ENCODE data around the gene TMEM212. TPM values are rescaled to one million over a fixed set of nuclear protein-coding genes. Genes with fewer than 3 reads are reported as not detected.
"Not testable (repeated sequence)": the region's sequence is repeated elsewhere in the genome, so short reads cannot be mapped to it uniquely, and the experiment has no call there.

TMEM212 gene
- total and polyA plus RNA-seq, 11 donors, result not detected

DNA sequence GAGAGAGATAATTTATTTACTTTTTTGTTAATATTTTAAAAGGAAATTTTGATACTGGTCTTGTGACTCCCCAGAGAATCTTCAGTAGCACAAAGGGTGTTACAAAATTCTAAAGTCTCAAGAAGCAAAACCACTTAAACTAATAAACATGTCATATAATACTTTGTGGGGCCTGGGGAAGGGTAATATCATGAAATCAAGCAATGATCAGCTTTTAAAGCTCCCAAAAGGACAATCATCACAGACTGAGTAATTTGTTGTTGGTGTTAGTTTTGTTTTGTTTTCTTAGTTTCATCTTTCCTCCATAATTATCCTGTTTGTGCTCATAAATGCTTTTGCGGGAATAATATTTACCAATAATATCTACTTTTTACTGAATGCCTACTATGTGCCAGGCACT is 55.0 kb downstream of the TMEM212 start:
- WGBS, 4 donors, result 94 to 98% (median 96%) methylated on average over 1 of the region's 1 CpG

DNA sequence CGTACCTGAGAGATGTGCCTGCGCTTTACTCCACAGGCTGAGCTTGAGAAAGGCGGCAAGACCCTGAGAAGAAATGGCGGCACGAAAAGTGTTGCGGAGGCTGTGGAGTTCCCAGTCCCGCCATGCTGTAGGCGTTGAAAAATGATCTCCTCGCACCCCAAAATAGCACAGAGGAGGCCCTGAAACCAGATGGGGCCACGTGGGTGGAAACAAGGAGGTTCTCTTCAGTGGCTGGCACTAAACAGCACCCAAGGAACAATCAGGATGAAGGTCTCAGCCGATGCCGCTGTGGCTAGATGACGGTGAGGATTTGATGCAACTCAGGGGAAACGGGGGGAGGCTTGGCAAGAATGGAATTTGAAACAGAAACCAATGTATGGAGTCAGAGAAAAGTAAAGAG is 57.3 kb downstream of the TMEM212 start:
- Histone ChIP-seq H3K4me3 (no peak overlapping the region), H3K36me3 (no peaks in the 10 kb centered on the region), H3K27ac (no peak overlapping the region), H3K9me3 (no peaks in the 10 kb centered on the region), H3K4me1 (no peaks in the 10 kb centered on the region), H3K27me3 (no peaks in the 10 kb centered on the region)
- intact Hi-C loops (cut with DNase I), result no loop called here
- TF ChIP-seq POLR2A (IDR thresholded peaks at IDR 0.05) (no peak), CTCF (IDR thresholded peaks at IDR 0.05) (no peak)
- no peak for DNase-seq
- no peak for ATAC-seq
- 89 to 92% (median 90%) methylated on average over 14 of the region's 14 CpGs for WGBS, 4 donors

More for the DNA sequence above, 55.0 kb downstream of the TMEM212 start:
- Histone ChIP-seq H3K27me3 (no peaks in the 10 kb centered on the region), H3K9me3 (no peaks in the 10 kb centered on the region), H3K36me3 (no peaks in the 10 kb centered on the region), H3K27ac (no peak overlapping the region), H3K4me1 (no peaks in the 10 kb centered on the region), H3K4me3 (no peak overlapping the region)
- no peak for DNase-seq
- intact Hi-C loops (cut with DNase I), result no loop called here
- TF ChIP-seq POLR2A (IDR thresholded peaks at IDR 0.05) (no peak), CTCF (IDR thresholded peaks at IDR 0.05) (no peak)
- no peak for ATAC-seq

DNA sequence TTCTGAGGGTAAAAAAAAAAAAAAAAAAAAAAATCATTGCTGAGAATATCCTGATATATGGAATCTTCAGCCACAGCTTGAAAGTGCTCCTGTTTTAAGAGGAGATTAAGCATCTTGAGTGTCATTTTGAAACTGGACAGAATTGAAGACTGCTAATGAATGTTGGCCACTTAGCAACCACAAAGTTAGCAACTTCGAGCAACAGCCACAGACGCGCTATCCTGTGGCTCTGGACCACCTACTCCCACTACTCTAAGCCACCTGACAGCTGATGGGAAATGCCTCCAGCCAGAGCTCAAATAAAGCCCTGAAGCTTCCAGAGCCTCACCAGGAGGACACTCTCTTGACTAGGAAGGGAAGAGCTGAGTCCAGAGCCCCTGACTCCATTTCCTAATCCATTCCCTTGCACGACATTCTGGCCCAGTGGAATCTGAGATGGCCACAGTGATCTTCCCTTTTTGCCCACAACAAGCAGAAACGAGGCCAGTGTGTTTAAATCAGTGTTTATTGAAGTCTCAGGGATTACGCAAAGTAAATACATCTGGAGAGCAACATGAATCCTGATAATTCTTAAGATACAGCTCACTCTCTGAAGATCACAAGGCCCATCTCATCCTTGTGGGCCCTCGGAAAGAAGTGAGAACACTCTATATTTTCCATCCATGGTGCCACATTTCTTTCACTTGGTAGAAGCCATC is 58.6 kb downstream of the TMEM212 start:
- no peak for TF ChIP-seq POLR2A (IDR thresholded peaks at IDR 0.05)
- no peak for TF ChIP-seq CTCF (IDR thresholded peaks at IDR 0.05)
- Histone ChIP-seq H3K27me3 (no peaks in the 10 kb centered on the region), H3K9me3 (no peaks in the 10 kb centered on the region), H3K36me3 (no peaks in the 10 kb centered on the region), H3K4me3 (no peak overlapping the region), H3K27ac (no peak overlapping the region), H3K4me1 (no peaks in the 10 kb centered on the region)
- ATAC-seq, result no peak
- intact Hi-C loops (cut with DNase I), result no loop called here
- DNase-seq, result no peak
- WGBS, 4 donors, result 87 to 90% (median 88%) methylated on average over 7 of the region's 7 CpGs

DNA sequence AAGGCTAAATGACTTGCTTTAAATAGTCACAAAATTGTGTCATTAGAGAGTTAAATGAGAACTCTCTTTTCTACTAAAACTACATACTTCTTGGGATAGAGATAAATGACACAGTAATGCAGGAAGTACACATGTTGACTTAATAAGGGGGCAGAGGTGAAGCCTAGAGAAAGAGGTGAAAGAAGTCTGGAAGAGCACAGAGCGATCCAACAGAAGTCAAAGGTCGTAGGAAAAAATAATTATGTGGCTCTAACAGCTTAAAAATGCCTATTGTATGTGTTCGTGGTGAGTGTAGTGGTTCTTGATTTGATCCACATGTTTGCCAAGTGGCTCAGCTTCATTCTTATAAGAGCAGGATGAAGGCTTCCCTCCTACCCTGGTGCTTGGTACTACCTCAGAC is 61.7 kb downstream of the TMEM212 start:
- no peak for ATAC-seq
- DNase-seq, result no peak

DNA sequence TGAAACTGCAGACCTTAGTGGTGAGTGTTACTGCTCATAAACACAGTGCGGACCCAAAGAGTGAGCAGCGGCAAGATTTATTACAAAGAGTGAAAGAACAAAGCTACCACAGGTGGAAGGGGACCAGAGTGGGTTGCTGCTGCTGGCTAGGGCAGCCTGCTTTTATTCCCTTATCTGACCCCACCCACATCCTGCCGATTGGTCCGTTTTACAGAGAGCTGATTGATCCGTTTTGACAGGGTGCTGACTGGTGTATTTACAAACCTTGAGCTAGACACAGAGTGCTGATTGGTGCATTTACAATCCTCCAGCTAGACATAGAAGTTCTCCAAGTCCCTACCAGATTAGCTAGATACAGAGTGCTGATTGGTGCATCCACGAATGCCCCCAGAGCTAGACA is 63.4 kb downstream of the TMEM212 start:
- H3K36me3 ChIP-seq; H3K4me3 ChIP-seq; H3K27me3 ChIP-seq; ATAC-seq; DNase-seq; intact Hi-C loops (cut with DNase I); H3K27ac ChIP-seq; H3K4me1 ChIP-seq: not testable (repeated sequence)
- 90 to 95% (median 92%) methylated on average over 6 of the region's 6 CpGs for WGBS, 4 donors
- peaks cover 0 to 13% (median 0%) of the 10 kb centered on the region in 12 donors for H3K9me3 ChIP-seq

More for the DNA sequence above, 61.7 kb downstream of the TMEM212 start:
- TF ChIP-seq POLR2A (IDR thresholded peaks at IDR 0.05) (no peak), CTCF (IDR thresholded peaks at IDR 0.05) (no peak)
- no peak overlapping the region for H3K27ac ChIP-seq
- no peak overlapping the region for H3K4me3 ChIP-seq
- H3K4me1 ChIP-seq, result no peaks in the 10 kb centered on the region
- 56 to 71% (median 64%) methylated on average over 3 of the region's 3 CpGs for WGBS, 4 donors
- intact Hi-C loops (cut with DNase I), result no loop called here
- no peaks in the 10 kb centered on the region for H3K36me3 ChIP-seq
- H3K9me3 ChIP-seq, result peaks cover 0 to 6% (median 0%) of the 10 kb centered on the region in 12 donors
- no peaks in the 10 kb centered on the region for H3K27me3 ChIP-seq

Measured in heart left ventricle (tissue), 16 donors.